GM23338 (cell line): ENCODE results near the gene ARF6. TPM values are rescaled to one million over a fixed set of nuclear protein-coding genes. Genes with fewer than 3 reads are reported as not detected.

ENCODE experiments used
- ATAC-seq: fragments of 200-7000 bp; cut with Tn5 transposase; 3 replicates; pipeline ENCODE4 v1.9.1; 2020
- DNase-seq: peaks from one replicate; pipeline ENCODE4 v3.0.0-alpha.2; 2015; ENCODE audit warnings: low spot score
- H2AFZ ChIP-seq: fragments of 200-600 bp; sonication (generic); 2 replicates; pipeline ENCODE4 v1.8.0; 2016; ENCODE audit warnings: antibody characterized with exemption, mild to moderate bottlenecking, moderate library complexity
- H3F3A ChIP-seq: fragments of 200-600 bp; sonication (generic); replicated peaks from 2 replicates; pipeline ENCODE4 v1.8.0; 2017; ENCODE audit warnings: antibody characterized with exemption, mixed run types, low read depth
- H3K27ac ChIP-seq: fragments of 200-600 bp; sonication (generic); 2 replicates; pipeline ENCODE4 v1.6.1; 2016; ENCODE audit warnings: low read depth
- H3K27me3 ChIP-seq: fragments of 200-600 bp; sonication (generic); 2 replicates; pipeline ENCODE4 v1.8.0; 2016; ENCODE audit warnings: mild to moderate bottlenecking, mixed run types, moderate library complexity; ENCODE audit not compliant: insufficient read depth
- H3K36me3 ChIP-seq: fragments of 200-600 bp; sonication (generic); 2 replicates; pipeline ENCODE4 v1.8.0; 2016; ENCODE audit warnings: mild to moderate bottlenecking; ENCODE audit not compliant: insufficient read depth
- H3K4me1 ChIP-seq: fragments of 200-600 bp; sonication (generic); 2 replicates; pipeline ENCODE4 v1.8.0; 2016; ENCODE audit warnings: mild to moderate bottlenecking, moderate library complexity; ENCODE audit not compliant: insufficient read depth
- H3K4me2 ChIP-seq: fragments of 200-600 bp; sonication (generic); 2 replicates; pipeline ENCODE4 v1.7.1; 2017; ENCODE audit warnings: mixed run types
- H3K4me3 ChIP-seq: fragments of 200-600 bp; sonication (generic); 2 replicates; pipeline ENCODE4 v1.6.1; 2016; ENCODE audit warnings: mixed run types
- H3K79me2 ChIP-seq: fragments of 200-600 bp; sonication (generic); replicated peaks from 2 replicates; pipeline ENCODE4 v1.8.0; 2017; ENCODE audit warnings: mild to moderate bottlenecking; ENCODE audit not compliant: insufficient read depth
- H3K9me2 ChIP-seq: fragments of 200-600 bp; sonication (generic); 2 replicates; pipeline ENCODE4 v1.8.0; 2017; ENCODE audit not compliant: insufficient read depth
- H4K20me1 ChIP-seq: fragments of 200-600 bp; sonication (generic); replicated peaks from 2 replicates; pipeline ENCODE4 v1.8.0; 2017; ENCODE audit warnings: mild to moderate bottlenecking; ENCODE audit not compliant: insufficient read depth
- H3K27ac Mint-ChIP-seq: 2 replicates; pipeline ENCODE4 v1.8.0; 2020; ENCODE audit warnings: inconsistent platforms, mild to moderate bottlenecking, moderate library complexity, mixed read lengths
- H3K27me3 Mint-ChIP-seq: 3 replicates; pipeline ENCODE4 v1.8.0; 2022; ENCODE audit warnings: low read depth, mild to moderate bottlenecking, moderate library complexity, mixed read lengths, inconsistent platforms; ENCODE audit not compliant: insufficient read depth, poor library complexity
- H3K36me3 Mint-ChIP-seq: 3 replicates; pipeline ENCODE4 v1.8.0; 2021; ENCODE audit warnings: low read depth, mild to moderate bottlenecking, inconsistent platforms, moderate library complexity, mixed read lengths
- H3K4me1 Mint-ChIP-seq: 3 replicates; pipeline ENCODE4 v1.8.0; 2020; ENCODE audit warnings: mild to moderate bottlenecking, inconsistent platforms, mixed read lengths
- H3K4me3 Mint-ChIP-seq: 3 replicates; pipeline ENCODE4 v1.8.0; 2021; ENCODE audit warnings: moderate library complexity, mild to moderate bottlenecking, inconsistent platforms, mixed read lengths
- H3K9me3 Mint-ChIP-seq: 3 replicates; pipeline ENCODE4 v1.8.0; 2020; ENCODE audit warnings: moderate library complexity, mild to moderate bottlenecking, inconsistent platforms, mixed read lengths
- CREB1 ChIP-seq: fragments of 250-450 bp; sonication (Bioruptor Pico); IDR thresholded peaks from 2 replicates; pipeline ENCODE4 v1.5.0; 2020; ENCODE audit warnings: low read depth, mild to moderate bottlenecking, moderate library complexity
- EZH2 ChIP-seq: fragments of 200-600 bp; sonication (generic); IDR thresholded peaks from one replicate; pipeline ENCODE4 v1.8.0; 2017; ENCODE audit warnings: antibody characterized with exemption, mild to moderate bottlenecking, low read depth; ENCODE audit not compliant: unreplicated experiment
- EZH2phosphoT487 ChIP-seq: fragments of 200-600 bp; sonication (generic); IDR thresholded peaks from one replicate; pipeline ENCODE4 v1.8.1; 2018; ENCODE audit warnings: antibody characterized with exemption; ENCODE audit not compliant: unreplicated experiment
- NANOG ChIP-seq: IDR thresholded peaks from 2 replicates; pipeline ENCODE4 v1.6.1; 2016; ENCODE audit warnings: antibody characterized with exemption, borderline replicate concordance
- STAT1 ChIP-seq: IDR thresholded peaks from one replicate; pipeline ENCODE4 v1.6.1; 2016; ENCODE audit warnings: antibody characterized with exemption; ENCODE audit not compliant: unreplicated experiment
- ZNF114 ChIP-seq: fragments of 250-450 bp; sonication (Bioruptor Pico); IDR thresholded peaks from 2 replicates; pipeline ENCODE4 v1.5.0; 2020; ENCODE audit warnings: mild to moderate bottlenecking, moderate library complexity
- polyA plus RNA-seq: library from polyadenylated mRNA; unstranded; fragments of >200 nt; fragmentation: Nextera tagmentation; extraction: Ambion mirVana; gene quantifications from 2 replicates; pipeline ENCODE4 v1.2.1, GENCODE V29; 2016
- total RNA-seq: library from RNA; depleted of rRNA; stranded (reverse); fragments of >200 nt; shearing (Covaris generic); gene quantifications from 2 replicates; pipeline ENCODE4 v1.2.3, GENCODE V29; 2014
- TF ChIP-seq, protein P1 (sequence below): IDR thresholded peaks from one replicate; pipeline ENCODE4 v1.6.1; 2018; ENCODE audit warnings: antibody characterized with exemption; ENCODE audit not compliant: unreplicated experiment
- TF ChIP-seq, protein P2 (sequence below): fragments of 250-450 bp; sonication (Bioruptor Pico); IDR thresholded peaks from 2 replicates; pipeline ENCODE4 v1.5.0; 2020; ENCODE audit warnings: mild to moderate bottlenecking, moderate library complexity
- TF ChIP-seq, protein P3 (sequence below), 2 experiments: fragments of 200-600 bp in 1 of 2; sonication (generic) in 1 of 2; conservative IDR thresholded peaks; 2 replicates each; pipeline versions ENCODE4 v1.5.1 to v1.6.1; 2016 to 2017; ENCODE audit warnings: antibody characterized with exemption in 2 of 2, low read depth in 2 of 2, mild to moderate bottlenecking in 2 of 2, moderate library complexity in 1 of 2

ARF6 gene
- total and polyA plus RNA-seq, 2 experiments from 2014 or later: 47.8 to 73.1 TPM

DNA sequence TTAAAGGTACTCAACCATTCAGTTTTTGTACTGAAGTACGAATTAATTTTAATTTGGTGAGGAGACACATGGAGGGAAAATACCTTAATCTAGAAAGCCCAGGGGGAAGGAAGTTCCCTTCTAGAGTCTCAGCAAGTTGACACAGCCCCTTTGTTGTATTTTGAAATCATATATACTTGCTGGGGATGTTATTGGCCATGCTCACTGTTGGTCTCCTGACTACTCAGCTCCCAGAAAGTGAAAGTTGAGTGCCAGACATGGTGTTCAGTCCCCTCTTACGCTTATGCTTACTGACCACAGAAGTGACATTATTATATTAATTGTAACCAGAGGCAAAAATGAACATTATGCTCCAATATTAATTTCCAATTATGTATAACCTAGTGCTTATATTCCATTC is 28.1 kb downstream of the ARF6 start:
- peaks cover 3% of the 10 kb centered on the region; the same call in 1 of the 2 replicates for H3K4me1 ChIP-seq
- peaks cover 7% of the 10 kb centered on the region; the same call in 2 of the 3 replicates for H3K4me1 Mint-ChIP-seq
- H3K27me3 ChIP-seq: no peaks in the 10 kb centered on the region
- H3K36me3 Mint-ChIP-seq: no peaks in the 10 kb centered on the region
- H3K9me3 Mint-ChIP-seq: no peaks in the 10 kb centered on the region
- H3K27me3 Mint-ChIP-seq: peaks cover 2% of the 10 kb centered on the region
- H3K4me3 Mint-ChIP-seq: no peak overlapping the region
- no peaks in the 10 kb centered on the region for H3F3A ChIP-seq
- H3K9me2 ChIP-seq: no peaks in the 10 kb centered on the region; the same call in 1 of the 2 replicates
- ATAC-seq (no peak), DNase-seq (no peak)
- H3K79me2 ChIP-seq: no peaks in the 10 kb centered on the region
- no peak overlapping the region for H2AFZ ChIP-seq
- TF ChIP-seq EZH2 (no peak), CREB1 (CRISPR knock-in tag) (no peak), STAT1 (no peak), EZH2phosphoT487 (no peak), ZNF114 (no peak), NANOG (no peak)
- TF ChIP-seq, protein P1, sequence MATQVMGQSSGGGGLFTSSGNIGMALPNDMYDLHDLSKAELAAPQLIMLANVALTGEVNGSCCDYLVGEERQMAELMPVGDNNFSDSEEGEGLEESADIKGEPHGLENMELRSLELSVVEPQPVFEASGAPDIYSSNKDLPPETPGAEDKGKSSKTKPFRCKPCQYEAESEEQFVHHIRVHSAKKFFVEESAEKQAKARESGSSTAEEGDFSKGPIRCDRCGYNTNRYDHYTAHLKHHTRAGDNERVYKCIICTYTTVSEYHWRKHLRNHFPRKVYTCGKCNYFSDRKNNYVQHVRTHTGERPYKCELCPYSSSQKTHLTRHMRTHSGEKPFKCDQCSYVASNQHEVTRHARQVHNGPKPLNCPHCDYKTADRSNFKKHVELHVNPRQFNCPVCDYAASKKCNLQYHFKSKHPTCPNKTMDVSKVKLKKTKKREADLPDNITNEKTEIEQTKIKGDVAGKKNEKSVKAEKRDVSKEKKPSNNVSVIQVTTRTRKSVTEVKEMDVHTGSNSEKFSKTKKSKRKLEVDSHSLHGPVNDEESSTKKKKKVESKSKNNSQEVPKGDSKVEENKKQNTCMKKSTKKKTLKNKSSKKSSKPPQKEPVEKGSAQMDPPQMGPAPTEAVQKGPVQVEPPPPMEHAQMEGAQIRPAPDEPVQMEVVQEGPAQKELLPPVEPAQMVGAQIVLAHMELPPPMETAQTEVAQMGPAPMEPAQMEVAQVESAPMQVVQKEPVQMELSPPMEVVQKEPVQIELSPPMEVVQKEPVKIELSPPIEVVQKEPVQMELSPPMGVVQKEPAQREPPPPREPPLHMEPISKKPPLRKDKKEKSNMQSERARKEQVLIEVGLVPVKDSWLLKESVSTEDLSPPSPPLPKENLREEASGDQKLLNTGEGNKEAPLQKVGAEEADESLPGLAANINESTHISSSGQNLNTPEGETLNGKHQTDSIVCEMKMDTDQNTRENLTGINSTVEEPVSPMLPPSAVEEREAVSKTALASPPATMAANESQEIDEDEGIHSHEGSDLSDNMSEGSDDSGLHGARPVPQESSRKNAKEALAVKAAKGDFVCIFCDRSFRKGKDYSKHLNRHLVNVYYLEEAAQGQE: no peak
- TF ChIP-seq, protein P2, sequence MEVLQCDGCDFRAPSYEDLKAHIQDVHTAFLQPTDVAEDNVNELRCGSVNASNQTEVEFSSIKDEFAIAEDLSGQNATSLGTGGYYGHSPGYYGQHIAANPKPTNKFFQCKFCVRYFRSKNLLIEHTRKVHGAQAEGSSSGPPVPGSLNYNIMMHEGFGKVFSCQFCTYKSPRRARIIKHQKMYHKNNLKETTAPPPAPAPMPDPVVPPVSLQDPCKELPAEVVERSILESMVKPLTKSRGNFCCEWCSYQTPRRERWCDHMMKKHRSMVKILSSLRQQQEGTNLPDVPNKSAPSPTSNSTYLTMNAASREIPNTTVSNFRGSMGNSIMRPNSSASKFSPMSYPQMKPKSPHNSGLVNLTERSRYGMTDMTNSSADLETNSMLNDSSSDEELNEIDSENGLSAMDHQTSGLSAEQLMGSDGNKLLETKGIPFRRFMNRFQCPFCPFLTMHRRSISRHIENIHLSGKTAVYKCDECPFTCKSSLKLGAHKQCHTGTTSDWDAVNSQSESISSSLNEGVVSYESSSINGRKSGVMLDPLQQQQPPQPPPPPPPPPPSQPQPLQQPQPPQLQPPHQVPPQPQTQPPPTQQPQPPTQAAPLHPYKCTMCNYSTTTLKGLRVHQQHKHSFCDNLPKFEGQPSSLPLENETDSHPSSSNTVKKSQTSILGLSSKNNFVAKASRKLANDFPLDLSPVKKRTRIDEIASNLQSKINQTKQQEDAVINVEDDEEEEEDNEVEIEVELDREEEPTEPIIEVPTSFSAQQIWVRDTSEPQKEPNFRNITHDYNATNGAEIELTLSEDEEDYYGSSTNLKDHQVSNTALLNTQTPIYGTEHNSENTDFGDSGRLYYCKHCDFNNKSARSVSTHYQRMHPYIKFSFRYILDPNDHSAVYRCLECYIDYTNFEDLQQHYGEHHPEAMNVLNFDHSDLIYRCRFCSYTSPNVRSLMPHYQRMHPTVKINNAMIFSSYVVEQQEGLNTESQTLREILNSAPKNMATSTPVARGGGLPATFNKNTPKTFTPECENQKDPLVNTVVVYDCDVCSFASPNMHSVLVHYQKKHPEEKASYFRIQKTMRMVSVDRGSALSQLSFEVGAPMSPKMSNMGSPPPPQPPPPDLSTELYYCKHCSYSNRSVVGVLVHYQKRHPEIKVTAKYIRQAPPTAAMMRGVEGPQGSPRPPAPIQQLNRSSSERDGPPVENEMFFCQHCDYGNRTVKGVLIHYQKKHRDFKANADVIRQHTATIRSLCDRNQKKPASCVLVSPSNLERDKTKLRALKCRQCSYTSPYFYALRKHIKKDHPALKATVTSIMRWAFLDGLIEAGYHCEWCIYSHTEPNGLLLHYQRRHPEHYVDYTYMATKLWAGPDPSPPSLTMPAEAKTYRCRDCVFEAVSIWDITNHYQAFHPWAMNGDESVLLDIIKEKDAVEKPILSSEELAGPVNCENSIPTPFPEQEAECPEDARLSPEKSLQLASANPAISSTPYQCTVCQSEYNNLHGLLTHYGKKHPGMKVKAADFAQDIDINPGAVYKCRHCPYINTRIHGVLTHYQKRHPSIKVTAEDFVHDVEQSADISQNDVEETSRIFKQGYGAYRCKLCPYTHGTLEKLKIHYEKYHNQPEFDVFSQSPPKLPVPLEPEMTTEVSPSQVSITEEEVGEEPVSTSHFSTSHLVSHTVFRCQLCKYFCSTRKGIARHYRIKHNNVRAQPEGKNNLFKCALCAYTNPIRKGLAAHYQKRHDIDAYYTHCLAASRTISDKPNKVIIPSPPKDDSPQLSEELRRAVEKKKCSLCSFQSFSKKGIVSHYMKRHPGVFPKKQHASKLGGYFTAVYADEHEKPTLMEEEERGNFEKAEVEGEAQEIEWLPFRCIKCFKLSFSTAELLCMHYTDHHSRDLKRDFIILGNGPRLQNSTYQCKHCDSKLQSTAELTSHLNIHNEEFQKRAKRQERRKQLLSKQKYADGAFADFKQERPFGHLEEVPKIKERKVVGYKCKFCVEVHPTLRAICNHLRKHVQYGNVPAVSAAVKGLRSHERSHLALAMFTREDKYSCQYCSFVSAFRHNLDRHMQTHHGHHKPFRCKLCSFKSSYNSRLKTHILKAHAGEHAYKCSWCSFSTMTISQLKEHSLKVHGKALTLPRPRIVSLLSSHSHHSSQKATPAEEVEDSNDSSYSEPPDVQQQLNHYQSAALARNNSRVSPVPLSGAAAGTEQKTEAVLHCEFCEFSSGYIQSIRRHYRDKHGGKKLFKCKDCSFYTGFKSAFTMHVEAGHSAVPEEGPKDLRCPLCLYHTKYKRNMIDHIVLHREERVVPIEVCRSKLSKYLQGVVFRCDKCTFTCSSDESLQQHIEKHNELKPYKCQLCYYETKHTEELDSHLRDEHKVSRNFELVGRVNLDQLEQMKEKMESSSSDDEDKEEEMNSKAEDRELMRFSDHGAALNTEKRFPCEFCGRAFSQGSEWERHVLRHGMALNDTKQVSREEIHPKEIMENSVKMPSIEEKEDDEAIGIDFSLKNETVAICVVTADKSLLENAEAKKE (CRISPR knock-in tag): no peak
- TF ChIP-seq, protein P3, sequence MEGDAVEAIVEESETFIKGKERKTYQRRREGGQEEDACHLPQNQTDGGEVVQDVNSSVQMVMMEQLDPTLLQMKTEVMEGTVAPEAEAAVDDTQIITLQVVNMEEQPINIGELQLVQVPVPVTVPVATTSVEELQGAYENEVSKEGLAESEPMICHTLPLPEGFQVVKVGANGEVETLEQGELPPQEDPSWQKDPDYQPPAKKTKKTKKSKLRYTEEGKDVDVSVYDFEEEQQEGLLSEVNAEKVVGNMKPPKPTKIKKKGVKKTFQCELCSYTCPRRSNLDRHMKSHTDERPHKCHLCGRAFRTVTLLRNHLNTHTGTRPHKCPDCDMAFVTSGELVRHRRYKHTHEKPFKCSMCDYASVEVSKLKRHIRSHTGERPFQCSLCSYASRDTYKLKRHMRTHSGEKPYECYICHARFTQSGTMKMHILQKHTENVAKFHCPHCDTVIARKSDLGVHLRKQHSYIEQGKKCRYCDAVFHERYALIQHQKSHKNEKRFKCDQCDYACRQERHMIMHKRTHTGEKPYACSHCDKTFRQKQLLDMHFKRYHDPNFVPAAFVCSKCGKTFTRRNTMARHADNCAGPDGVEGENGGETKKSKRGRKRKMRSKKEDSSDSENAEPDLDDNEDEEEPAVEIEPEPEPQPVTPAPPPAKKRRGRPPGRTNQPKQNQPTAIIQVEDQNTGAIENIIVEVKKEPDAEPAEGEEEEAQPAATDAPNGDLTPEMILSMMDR (conservative IDR thresholded peaks at IDR 0.05; ENCODE audit: low read depth in 2 of 2): no peak
- no peak overlapping the region for H3K4me3 ChIP-seq
- no peak overlapping the region for H3K27ac Mint-ChIP-seq
- no peaks in the 10 kb centered on the region for H4K20me1 ChIP-seq
- H3K27ac ChIP-seq: no peak overlapping the region
- H3K4me2 ChIP-seq: no peak overlapping the region
- no peaks in the 10 kb centered on the region for H3K36me3 ChIP-seq
